Subcutaneous adipose tissue (tissue), 4 donors: ENCODE results near the gene GPR35. TPM values are rescaled to one million over a fixed set of nuclear protein-coding genes. Genes with fewer than 3 reads are reported as not detected.

Experiments
- total RNA-seq, 4 donors: library from RNA; depleted of rRNA; stranded (reverse); fragments of >200 nt; gene quantifications; one replicate each; pipeline ENCODE4 v1.1.0, GENCODE V29; 2016
- TF ChIP-seq, protein P1 (sequence below): fragments of 450-650 bp; IDR thresholded peaks from one replicate; pipeline ENCODE4 v1.5.1; 2016; ENCODE audit warnings: low read depth, mild to moderate bottlenecking, control low read depth, antibody characterized with exemption, moderate library complexity

Gene GPR35
- total RNA-seq, 4 donors from 2014 or later: 0.44 to 3.9 (median 0.94) TPM; not detected in 1

DNA sequence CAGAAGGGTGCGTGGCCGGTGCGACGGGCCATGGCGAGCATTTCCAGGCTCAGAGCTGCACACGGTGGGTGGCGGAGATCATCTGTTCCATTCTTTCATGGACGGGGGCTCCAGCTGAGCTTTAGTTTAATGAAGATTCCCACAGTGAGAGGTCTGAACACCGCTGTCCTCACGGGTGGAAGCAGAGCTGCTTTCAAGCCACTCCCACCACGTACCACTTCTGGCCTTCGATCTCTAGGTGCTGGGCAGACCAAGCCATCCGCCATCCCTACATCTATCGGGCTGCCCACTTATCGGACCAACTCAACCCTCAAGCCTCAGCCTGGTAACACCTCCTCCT, 18.5 kb downstream of the GPR35 start:
- TF ChIP-seq, protein P1, sequence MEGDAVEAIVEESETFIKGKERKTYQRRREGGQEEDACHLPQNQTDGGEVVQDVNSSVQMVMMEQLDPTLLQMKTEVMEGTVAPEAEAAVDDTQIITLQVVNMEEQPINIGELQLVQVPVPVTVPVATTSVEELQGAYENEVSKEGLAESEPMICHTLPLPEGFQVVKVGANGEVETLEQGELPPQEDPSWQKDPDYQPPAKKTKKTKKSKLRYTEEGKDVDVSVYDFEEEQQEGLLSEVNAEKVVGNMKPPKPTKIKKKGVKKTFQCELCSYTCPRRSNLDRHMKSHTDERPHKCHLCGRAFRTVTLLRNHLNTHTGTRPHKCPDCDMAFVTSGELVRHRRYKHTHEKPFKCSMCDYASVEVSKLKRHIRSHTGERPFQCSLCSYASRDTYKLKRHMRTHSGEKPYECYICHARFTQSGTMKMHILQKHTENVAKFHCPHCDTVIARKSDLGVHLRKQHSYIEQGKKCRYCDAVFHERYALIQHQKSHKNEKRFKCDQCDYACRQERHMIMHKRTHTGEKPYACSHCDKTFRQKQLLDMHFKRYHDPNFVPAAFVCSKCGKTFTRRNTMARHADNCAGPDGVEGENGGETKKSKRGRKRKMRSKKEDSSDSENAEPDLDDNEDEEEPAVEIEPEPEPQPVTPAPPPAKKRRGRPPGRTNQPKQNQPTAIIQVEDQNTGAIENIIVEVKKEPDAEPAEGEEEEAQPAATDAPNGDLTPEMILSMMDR: no peak

DNA sequence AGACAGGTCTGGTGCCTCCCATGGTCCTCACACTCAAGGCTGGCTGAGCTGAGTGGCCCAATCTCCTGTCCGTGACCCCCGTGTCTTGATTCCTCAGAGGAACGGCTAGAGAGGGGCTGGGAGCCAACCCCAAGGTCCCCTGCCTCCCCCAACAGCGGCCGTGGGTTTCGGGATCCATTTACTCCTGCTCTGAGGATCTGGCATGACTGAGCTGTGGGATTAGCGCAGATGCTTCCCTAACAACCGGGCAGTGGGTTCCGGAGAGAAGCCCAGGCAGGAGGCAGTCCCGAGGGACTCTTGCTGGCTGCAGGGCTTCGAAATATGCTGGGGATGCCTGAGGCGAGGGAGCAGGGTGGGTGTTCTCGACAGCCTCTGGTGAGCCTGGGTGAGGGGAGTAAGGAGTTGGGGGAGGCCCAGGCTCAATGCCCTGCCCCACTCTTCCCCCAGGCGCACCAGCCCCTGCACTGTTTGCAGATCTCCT, 18.9 kb downstream of the GPR35 start:
- TF ChIP-seq, protein P1: no peak

DNA sequence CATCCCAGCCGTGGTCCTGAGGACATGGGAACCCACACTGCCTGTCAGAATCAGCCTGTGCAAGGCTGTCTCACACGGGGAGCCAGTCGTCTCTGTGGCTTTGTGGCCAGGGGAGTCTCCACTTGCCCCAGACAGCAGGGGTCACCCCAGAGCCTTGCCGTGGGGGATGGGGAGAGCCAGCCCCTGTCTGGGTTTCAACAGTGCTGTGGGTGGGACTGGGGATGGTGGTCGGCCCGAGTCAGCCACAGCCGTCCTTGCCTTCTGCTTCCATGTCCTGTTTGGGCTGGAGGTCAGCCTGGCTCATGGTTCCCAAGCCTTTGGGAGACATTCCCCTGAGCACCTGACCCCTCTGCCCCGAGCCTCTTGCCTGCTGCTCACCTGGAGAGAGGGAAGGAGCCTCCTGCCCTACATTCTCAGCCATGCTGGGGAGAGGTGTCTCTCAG, 19.6 kb downstream of the GPR35 start:
- TF ChIP-seq, protein P1: no peak

- TF ChIP-seq, protein P1: no peak
Measured at GRCh38 chr2:240645346-240645745, 20.1 kb downstream of the GPR35 start.

GRCh38 chr2:240645801-240646175, 20.5 kb downstream of the GPR35 start:
- TF ChIP-seq, protein P1: no peak

DNA sequence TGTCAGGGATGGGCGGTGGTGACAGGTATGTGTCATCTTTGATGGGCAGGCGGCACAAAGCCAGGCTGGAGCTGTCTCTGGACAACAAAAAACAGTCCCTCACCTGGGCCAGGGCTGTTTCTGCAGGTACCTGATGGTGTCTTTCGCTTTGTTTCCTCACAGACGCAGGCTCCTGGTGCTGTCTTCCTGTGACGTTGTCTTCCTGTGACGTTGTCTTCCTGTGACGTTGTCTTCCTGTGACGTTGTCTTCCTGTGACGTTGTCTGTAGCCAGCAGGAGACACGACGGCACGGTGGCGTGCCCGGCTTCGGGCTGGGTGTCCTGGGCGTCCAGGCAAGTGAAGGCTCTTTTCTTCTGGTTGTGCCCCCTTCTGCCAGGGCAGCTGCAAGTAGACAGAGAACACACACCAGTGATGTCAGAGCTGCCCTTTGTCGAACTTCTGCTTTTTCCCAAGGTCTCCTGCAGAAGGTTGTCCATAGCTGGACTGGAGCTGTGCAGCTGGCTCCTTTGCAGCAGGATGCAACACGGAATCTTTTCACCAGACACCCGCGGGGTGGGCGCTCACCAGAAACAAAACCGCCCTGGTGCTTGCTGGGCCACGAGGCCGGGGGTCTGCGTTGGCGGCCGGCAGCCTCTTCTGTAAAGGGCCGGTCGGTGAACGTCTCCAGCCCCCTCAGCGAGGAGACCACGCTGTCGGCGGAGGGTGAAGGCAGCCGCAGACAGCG, 21.1 kb downstream of the GPR35 start:
- TF ChIP-seq, protein P1: no peak

DNA sequence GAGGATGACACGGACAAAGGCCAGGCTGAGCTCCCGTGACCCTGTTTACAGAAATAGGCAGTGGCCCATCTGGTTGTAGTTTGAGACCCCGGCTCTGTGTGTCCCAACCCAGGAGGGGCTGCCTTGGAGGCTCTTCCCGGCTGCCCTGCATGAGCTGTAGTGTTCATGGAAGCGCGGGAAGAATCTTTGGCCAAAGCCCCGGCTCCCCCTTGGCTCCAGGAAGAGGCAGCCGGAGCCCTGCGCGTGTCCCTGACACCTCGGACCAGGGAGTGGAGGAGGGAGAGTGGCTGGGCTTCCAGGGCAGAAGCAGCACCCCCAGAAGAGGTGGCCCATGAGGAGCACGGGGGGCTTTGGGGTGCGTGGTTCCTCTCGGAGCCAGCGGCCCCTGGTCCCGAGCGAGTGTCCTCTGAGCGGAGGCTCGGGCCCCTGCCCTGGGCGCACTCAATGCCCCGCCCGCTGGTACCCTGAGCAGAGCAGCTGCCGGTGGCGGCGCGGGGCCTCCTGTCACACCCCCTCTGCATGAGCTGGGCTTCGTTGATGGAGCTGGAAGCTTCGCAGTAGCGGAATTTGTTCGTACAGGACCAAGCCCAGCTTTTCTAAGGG, 21.7 kb downstream of the GPR35 start:
- TF ChIP-seq, protein P1: no peak
